H1 (cell line): ENCODE data around the gene PAPSS2. TPM values are rescaled to one million over a fixed set of nuclear protein-coding genes. Genes with fewer than 3 reads are reported as not detected.

Experiments
- CTCF ChIA-PET: fragments of 300-600 bp; sonication (Branson Sonifier 250); formaldehyde crosslinking; loops from one replicate; lab custom pipeline; 2021; ENCODE audit not compliant: partially characterized antibody; lab: Charles Lee
- POLR2A ChIA-PET: fragments of 300-600 bp; sonication (Branson Sonifier 250); formaldehyde crosslinking; loops from one replicate; lab custom pipeline; 2021; ENCODE audit warnings: inconsistent platforms; ENCODE audit not compliant: partially characterized antibody; lab: Charles Lee
- DNase-seq, 2 experiments: peaks; one replicate each; pipeline versions ENCODE4 v3.0.0 to v3.0.0-alpha.2; 2010 to 2022; ENCODE audit warnings: low spot score in 2 of 2, low read depth in 1 of 2, mixed read lengths in 1 of 2
- FAIRE-seq: peaks from 2 replicates; lab custom pipeline; 2011; peaks lifted over from hg19 to GRCh38; lab: Jason Lieb, UNC
- H2AFZ ChIP-seq: 2 replicates; pipeline ENCODE4 v1.8.1; 2012; ENCODE audit warnings: low read length, inconsistent platforms
- H2AK5ac ChIP-seq: 2 replicates; pipeline ENCODE4 v1.6.1; 2013; ENCODE audit warnings: low read depth, low read length
- H2BK120ac ChIP-seq: replicated peaks from 2 replicates; pipeline ENCODE3; 2013; ENCODE audit warnings: low read depth, low read length, inconsistent platforms
- H2BK12ac ChIP-seq: 2 replicates; pipeline ENCODE4 v1.6.1; 2013; ENCODE audit warnings: low read depth, low read length
- H2BK15ac ChIP-seq: 2 replicates; pipeline ENCODE4 v1.6.1; 2013; ENCODE audit warnings: low read length
- H2BK20ac ChIP-seq: 2 replicates; pipeline ENCODE4 v1.6.1; 2013; ENCODE audit warnings: low read length
- H2BK5ac ChIP-seq: 2 replicates; pipeline ENCODE4 v1.6.1; 2013; ENCODE audit warnings: low read depth, low read length
- H3K14ac ChIP-seq: 2 replicates; pipeline ENCODE4 v1.6.1; 2013; ENCODE audit warnings: inconsistent platforms; ENCODE audit not compliant: insufficient read length
- H3K18ac ChIP-seq: 2 replicates; pipeline ENCODE4 v1.6.1; 2013; ENCODE audit warnings: low read length; ENCODE audit errors: extremely low read depth
- H3K23ac ChIP-seq: 2 replicates; pipeline ENCODE4 v1.6.1; 2013; ENCODE audit warnings: inconsistent platforms; ENCODE audit not compliant: insufficient read length
- H3K23me2 ChIP-seq: 2 replicates; pipeline ENCODE4 v1.6.1; 2013; ENCODE audit warnings: low read depth, low read length
- H3K27ac ChIP-seq: 2 replicates; pipeline ENCODE4 v1.6.1; 2011; ENCODE audit warnings: low read depth, low read length, inconsistent platforms
- H3K27me3 ChIP-seq, 4 experiments: replicated peaks in 1 of 4; 1 replicate in 1 of 4; 2 replicates in 3 of 4; pipeline versions ENCODE4 v1.6.1 to v1.8.1; 2011 to 2013; ENCODE audit warnings: low read length in 3 of 4, mild to moderate bottlenecking in 3 of 4, inconsistent platforms in 2 of 4, mixed read lengths in 2 of 4, moderate library complexity in 1 of 4; ENCODE audit not compliant: control insufficient read depth in 3 of 4, insufficient read depth in 3 of 4; ENCODE audit errors: extremely low read depth in 1 of 4
- H3K36me3 ChIP-seq, 4 experiments: 2 replicates each; pipeline versions ENCODE4 v1.6.1 to v1.8.1; 2011 to 2013; ENCODE audit warnings: mild to moderate bottlenecking in 4 of 4, low read length in 3 of 4, moderate library complexity in 2 of 4, control low read depth in 1 of 4, inconsistent platforms in 1 of 4; ENCODE audit not compliant: insufficient read depth in 4 of 4, control insufficient read depth in 2 of 4
- H3K4ac ChIP-seq: replicated peaks from 2 replicates; pipeline ENCODE3; 2013; ENCODE audit warnings: low read length, low read depth, mixed read lengths, inconsistent platforms; ENCODE audit not compliant: insufficient read length
- H3K4me1 ChIP-seq, 4 experiments: replicated peaks in 1 of 4; 1 replicate in 1 of 4; 2 replicates in 3 of 4; pipeline versions ENCODE4 v1.6.1 to v1.8.1; 2011 to 2013; ENCODE audit warnings: low read length in 3 of 4, inconsistent platforms in 2 of 4, mixed read lengths in 1 of 4; ENCODE audit not compliant: insufficient read depth in 4 of 4, control insufficient read depth in 3 of 4
- H3K4me2 ChIP-seq, 2 experiments: 2 replicates each; pipeline versions ENCODE4 v1.6.1 to v1.8.1; 2011 to 2013; ENCODE audit warnings: low read depth in 2 of 2, low read length in 2 of 2, control low read depth in 1 of 2, inconsistent platforms in 1 of 2, mild to moderate bottlenecking in 1 of 2; ENCODE audit not compliant: insufficient read depth in 1 of 2
- H3K4me3 ChIP-seq, 4 experiments: fragments of 200-600, 300-600 bp in 1 of 4; sonication (generic), shearing (Covaris generic), sonication (Bioruptor Twin) in 1 of 4; 2 replicates each; pipeline versions ENCODE4 v1.5.1 to v1.8.1; 2011 to 2016; ENCODE audit warnings: low read length in 4 of 4, low read depth in 3 of 4, control low read depth in 2 of 4, inconsistent platforms in 2 of 4, mild to moderate bottlenecking in 2 of 4, mixed read lengths in 1 of 4, moderate library complexity in 1 of 4; ENCODE audit not compliant: insufficient read depth in 2 of 4; ENCODE audit errors: extremely low read depth in 1 of 4
- H3K56ac ChIP-seq: replicated peaks from 2 replicates; pipeline ENCODE3; 2013; ENCODE audit warnings: low read depth, mild to moderate bottlenecking, mixed read lengths, low read length, inconsistent platforms; ENCODE audit not compliant: insufficient read length
- H3K79me1 ChIP-seq: 2 replicates; pipeline ENCODE4 v1.6.1; 2013; ENCODE audit warnings: low read depth, low read length, control low read depth
- H3K79me2 ChIP-seq, 2 experiments: 2 replicates each; pipeline versions ENCODE4 v1.6.1 to v1.8.1; 2012 to 2013; ENCODE audit warnings: low read length in 2 of 2, mild to moderate bottlenecking in 2 of 2, inconsistent platforms in 1 of 2; ENCODE audit not compliant: insufficient read depth in 2 of 2, control insufficient read depth in 1 of 2
- H3K9ac ChIP-seq, 4 experiments: replicated peaks in 1 of 4; 1 replicate in 1 of 4; 2 replicates in 3 of 4; pipeline versions ENCODE4 v1.6.1 to v1.8.1; 2011 to 2013; ENCODE audit warnings: low read depth in 3 of 4, low read length in 3 of 4, control low read depth in 2 of 4, mild to moderate bottlenecking in 2 of 4, moderate library complexity in 2 of 4, inconsistent platforms in 1 of 4; ENCODE audit errors: extremely low read depth in 1 of 4
- H3K9me3 ChIP-seq, 2 experiments: 2 replicates each; pipeline versions ENCODE4 v1.6.1 to v1.8.1; 2012 to 2013; ENCODE audit warnings: mild to moderate bottlenecking in 2 of 2, moderate library complexity in 2 of 2, control low read depth in 1 of 2, inconsistent platforms in 1 of 2, low read depth in 1 of 2, low read length in 1 of 2, mixed read lengths in 1 of 2; ENCODE audit not compliant: insufficient read depth in 2 of 2
- H4K20me1 ChIP-seq, 2 experiments: replicated peaks in 1 of 2; 2 replicates each; pipeline versions ENCODE3 to v1.8.1; 2011 to 2013; ENCODE audit warnings: inconsistent platforms in 2 of 2, low read length in 2 of 2, mild to moderate bottlenecking in 1 of 2; ENCODE audit not compliant: insufficient read depth in 2 of 2, control insufficient read depth in 1 of 2
- H4K5ac ChIP-seq: 2 replicates; pipeline ENCODE4 v1.6.1; 2013; ENCODE audit warnings: low read length, low read depth, mixed read lengths, inconsistent platforms; ENCODE audit not compliant: insufficient read length
- H4K8ac ChIP-seq: 2 replicates; pipeline ENCODE4 v1.8.0; 2013; ENCODE audit warnings: mild to moderate bottlenecking, moderate library complexity, low read length, inconsistent platforms; ENCODE audit not compliant: insufficient read depth; ENCODE audit errors: extremely low read depth
- H4K91ac ChIP-seq: replicated peaks from 2 replicates; pipeline ENCODE3; 2013; ENCODE audit warnings: low read length, mixed read lengths, inconsistent platforms; ENCODE audit not compliant: insufficient read length
- USF2 ChIP-seq: IDR thresholded peaks from 2 replicates; pipeline ENCODE4 v1.6.1; 2011; ENCODE audit warnings: low read length, improper control_type of control experiment
- WGBS, 2 experiments: shearing (Covaris generic) in 1 of 2; methylation state at CpG; one replicate each; pipeline versions ENCODE4 v1.1.6 to v1.1.7; 2013 to 2015; ENCODE audit warnings: low lambda C conversion rate in 2 of 2, mixed read lengths in 2 of 2, inconsistent platforms in 1 of 2, low coverage in 1 of 2, missing lambda C conversion rate in 1 of 2; ENCODE audit not compliant: insufficient replicate concordance in 2 of 2, insufficient coverage in 1 of 2, insufficient read length in 1 of 2; ENCODE audit errors: extremely low coverage in 1 of 2, missing lambda C conversion rate in 1 of 2; 5-methylcytosine and 5-hydroxymethylcytosine counted together
- polyA plus RNA-seq, 7 experiments: library from polyadenylated mRNA; depleted of rRNA in 3 of 7; stranded (reverse) in 5 of 7; unstranded in 2 of 7; fragments of >200 nt in 5 of 7; fragments of 200-250 nt in 2 of 7; gene quantifications; 1 replicate in 5 of 7; 2 replicates in 1 of 7; 4 replicates in 1 of 7; pipeline versions ENCODE4 v1.2.1 to v1.2.3, GENCODE V29; 2011 to 2013; ENCODE audit warnings: missing spikeins in 2 of 7, mixed read lengths in 2 of 7
- total RNA-seq: library from RNA; stranded (reverse); fragmentation: NEBNext Ultra II Directional; extraction: Animal tissue kit (Norgen Biotek cat#: 25700); gene quantifications from 2 replicates; pipeline ENCODE4 v1.2.1, GENCODE V29; 2021

The PAPSS2 gene
- total and polyA plus RNA-seq, 2 of the 8 experiments (the other 6 are each of a cell fraction or from before 2014, with no cell fraction given), result 7.6 to 20.2 TPM

GRCh38 chr10:87763086-87763861, 103.6 kb downstream of the PAPSS2 start:
- H4K5ac ChIP-seq, result no peak overlapping the region
- no peak overlapping the region for H4K8ac ChIP-seq
- no peaks in the 10 kb centered on the region for H4K20me1 ChIP-seq
- H3K36me3 ChIP-seq, result peaks cover 0 to 11% (median 4%) of the 10 kb centered on the region in 4 experiments; a peak in 4 of 8 replicates
- no peaks in the 10 kb centered on the region for H3K79me2 ChIP-seq
- no peak overlapping the region for H4K91ac ChIP-seq
- H3K23me2 ChIP-seq, result no peaks in the 10 kb centered on the region
- DNase-seq, result no peak
- H3K4me2 ChIP-seq, result no peak overlapping the region
- H3K18ac ChIP-seq, result no peak overlapping the region
- H3K56ac ChIP-seq, result no peak overlapping the region
- H3K27me3 ChIP-seq, result no peaks in the 10 kb centered on the region
- CTCF ChIA-PET, result interaction anchor here (1.0 to 5.0 kb wide), 3 partner anchors 10 to 230 kb away, joined by 3 to 27 read pairs (median 3); no protein-coding TSS in a partner anchor
- no peaks in the 10 kb centered on the region for H3K79me1 ChIP-seq
- H2BK15ac ChIP-seq, result no peak overlapping the region
- no peak overlapping the region for H3K4me3 ChIP-seq
- no peaks in the 10 kb centered on the region for H3K9me3 ChIP-seq
- no peak for FAIRE-seq
- no peak overlapping the region for H2BK5ac ChIP-seq
- 82% methylated on average over 5 of the region's 5 CpGs; no CpG with 5 or more reads in 1 of the 2 experiments for WGBS, 2 experiments
- no peak overlapping the region for H3K9ac ChIP-seq
- H2AFZ ChIP-seq, result no peak overlapping the region
- H2BK120ac ChIP-seq, result no peak overlapping the region
- POLR2A ChIA-PET, result interaction anchor here (0.6 kb wide), 1 partner anchor 346 kb away, joined by 3 read pairs; no protein-coding TSS in a partner anchor
- no peak overlapping the region for H3K23ac ChIP-seq
- no peak for TF ChIP-seq USF2
- no peak overlapping the region for H3K14ac ChIP-seq
- H2BK12ac ChIP-seq, result no peak overlapping the region
- no peak overlapping the region for H3K4ac ChIP-seq
- H2BK20ac ChIP-seq, result no peak overlapping the region
- H3K4me1 ChIP-seq, result no peaks in the 10 kb centered on the region
- no peak overlapping the region for H3K27ac ChIP-seq
- H2AK5ac ChIP-seq, result no peak overlapping the region
